ENCODE results near the gene GPR15LG. TPM values are rescaled to one million over a fixed set of nuclear protein-coding genes. Genes with fewer than 3 reads are reported as not detected.
"Not testable (repeated sequence)": the region's sequence is repeated elsewhere in the genome, so short reads cannot be mapped to it uniquely, and the experiment has no call there.

The GPR15LG gene
- total RNA-seq, 4 donors from 2014 or later, result 132 to 352 (median 320) TPM

DNA sequence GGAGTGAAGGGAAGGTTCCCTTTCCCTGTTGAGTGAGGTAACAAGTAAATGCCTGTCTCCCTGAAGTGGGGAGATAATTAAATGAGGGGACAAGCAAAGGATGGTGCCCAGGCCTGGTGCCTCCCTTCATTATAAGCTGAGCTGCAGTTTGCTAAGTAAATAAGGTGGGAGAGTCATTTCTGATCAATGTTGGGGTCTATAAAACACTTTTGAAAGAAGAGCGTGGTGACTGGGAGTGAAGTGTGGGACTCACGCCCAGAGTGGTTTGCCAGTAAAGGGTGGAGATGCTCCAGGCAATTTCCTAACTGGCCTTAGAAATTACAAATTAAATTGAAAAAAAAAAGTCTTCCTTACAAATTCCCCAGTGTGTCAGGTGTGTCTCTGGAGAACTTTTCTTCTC lies 9.6 kb upstream of the GPR15LG start:
- Histone ChIP-seq H3K27ac (peak overlapping the region in 3 of 4 donors; percentile 44 to 62 (median 48)), H3K27me3 (peaks cover 0 to 22% (median 0%) of the 10 kb centered on the region in 4 donors), H3K9me3 (no peaks in the 10 kb centered on the region), H3K36me3 (no peaks in the 10 kb centered on the region), H3K4me3 (no peak overlapping the region), H3K4me1 (peaks cover 7 to 94% (median 31%) of the 10 kb centered on the region in 3 donors)
- DNase-seq, result no peak
- intact Hi-C loops (cut with DNase I), result no loop called here
- TF ChIP-seq, protein P1, sequence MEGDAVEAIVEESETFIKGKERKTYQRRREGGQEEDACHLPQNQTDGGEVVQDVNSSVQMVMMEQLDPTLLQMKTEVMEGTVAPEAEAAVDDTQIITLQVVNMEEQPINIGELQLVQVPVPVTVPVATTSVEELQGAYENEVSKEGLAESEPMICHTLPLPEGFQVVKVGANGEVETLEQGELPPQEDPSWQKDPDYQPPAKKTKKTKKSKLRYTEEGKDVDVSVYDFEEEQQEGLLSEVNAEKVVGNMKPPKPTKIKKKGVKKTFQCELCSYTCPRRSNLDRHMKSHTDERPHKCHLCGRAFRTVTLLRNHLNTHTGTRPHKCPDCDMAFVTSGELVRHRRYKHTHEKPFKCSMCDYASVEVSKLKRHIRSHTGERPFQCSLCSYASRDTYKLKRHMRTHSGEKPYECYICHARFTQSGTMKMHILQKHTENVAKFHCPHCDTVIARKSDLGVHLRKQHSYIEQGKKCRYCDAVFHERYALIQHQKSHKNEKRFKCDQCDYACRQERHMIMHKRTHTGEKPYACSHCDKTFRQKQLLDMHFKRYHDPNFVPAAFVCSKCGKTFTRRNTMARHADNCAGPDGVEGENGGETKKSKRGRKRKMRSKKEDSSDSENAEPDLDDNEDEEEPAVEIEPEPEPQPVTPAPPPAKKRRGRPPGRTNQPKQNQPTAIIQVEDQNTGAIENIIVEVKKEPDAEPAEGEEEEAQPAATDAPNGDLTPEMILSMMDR (IDR thresholded peaks at IDR 0.05), result no peak
- no peak for TF ChIP-seq POLR2A (IDR thresholded peaks at IDR 0.05)
- 22 to 40% methylated on average over 2 of the region's 2 CpGs for WGBS, 2 donors

DNA sequence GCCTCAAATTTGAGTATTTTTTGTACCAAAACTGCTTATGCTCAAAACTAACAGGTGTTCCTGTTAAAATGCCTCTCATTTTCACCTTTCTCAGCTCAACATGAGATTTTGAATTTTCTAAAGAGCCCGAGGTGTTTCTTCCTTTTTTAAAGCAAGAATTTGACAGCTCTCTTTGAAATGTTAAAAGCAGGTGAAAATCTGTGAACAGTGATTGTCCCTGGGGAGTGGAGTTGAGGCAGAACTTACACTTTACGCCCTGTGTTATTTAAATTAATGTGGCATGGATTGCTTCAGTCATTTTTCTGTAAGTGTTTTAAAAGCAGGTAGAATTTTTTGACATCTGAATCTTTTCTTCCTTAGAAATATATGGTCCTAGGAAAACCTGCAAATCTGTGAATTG lies 9.2 kb upstream of the GPR15LG start:
- peaks cover 7 to 94% (median 30%) of the 10 kb centered on the region in 3 donors for H3K4me1 ChIP-seq
- no peaks in the 10 kb centered on the region for H3K36me3 ChIP-seq
- no peak for DNase-seq
- H3K4me3 ChIP-seq, result no peak overlapping the region
- TF ChIP-seq, protein P1 (IDR thresholded peaks at IDR 0.05), result no peak
- no peak for TF ChIP-seq POLR2A (IDR thresholded peaks at IDR 0.05)
- H3K27me3 ChIP-seq, result peaks cover 0 to 22% (median 0%) of the 10 kb centered on the region in 4 donors
- intact Hi-C loops (cut with DNase I), result no loop called here
- H3K9me3 ChIP-seq, result no peaks in the 10 kb centered on the region
- WGBS, 2 donors, result 10 to 24% methylated on average over 2 of the region's 2 CpGs
- peak overlapping the region in 3 of 4 donors; percentile 44 to 62 (median 48) for H3K27ac ChIP-seq

DNA sequence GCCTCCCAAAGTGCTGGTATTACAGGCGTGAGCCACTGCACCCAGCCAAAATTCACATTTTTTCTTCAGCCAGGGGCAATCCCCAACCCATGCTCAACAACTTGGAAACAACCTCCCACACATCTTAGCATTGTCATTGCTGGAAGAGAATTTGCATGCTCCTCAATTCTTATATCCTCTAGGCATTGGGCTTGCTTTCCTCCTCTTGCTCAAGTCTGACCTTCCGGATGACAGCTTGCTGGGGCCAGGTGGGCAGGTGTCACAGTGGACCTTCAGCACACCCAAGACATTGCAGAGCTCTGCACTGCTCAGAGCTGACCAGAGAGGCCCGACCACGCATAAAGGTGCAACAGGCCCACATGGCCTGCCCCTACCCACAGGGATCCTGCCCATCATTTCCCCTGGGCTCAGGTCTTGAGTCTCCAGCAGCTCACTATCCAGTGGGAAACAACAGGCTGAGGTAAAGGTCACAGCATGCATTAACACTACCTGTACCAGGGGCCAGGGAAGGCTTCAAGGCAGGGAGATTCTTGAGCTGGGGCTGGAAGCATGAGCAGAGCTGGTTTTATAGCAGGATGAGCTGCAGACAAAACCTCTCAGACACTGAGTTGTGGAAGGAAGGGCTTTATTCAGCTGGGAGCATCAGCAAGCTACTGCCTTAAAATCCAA lies 6.8 kb upstream of the GPR15LG start:
- Histone ChIP-seq H3K4me3 (no peak overlapping the region), H3K36me3 (no peaks in the 10 kb centered on the region), H3K4me1 (peaks cover 7 to 72% (median 30%) of the 10 kb centered on the region in 3 donors), H3K27me3 (peaks cover 0 to 21% (median 0%) of the 10 kb centered on the region in 4 donors), H3K27ac (peak overlapping the region in 3 of 4 donors; percentile 63 to 89 (median 63)), H3K9me3 (no peaks in the 10 kb centered on the region)
- TF ChIP-seq, protein P1 (IDR thresholded peaks at IDR 0.05), result no peak
- no peak for TF ChIP-seq POLR2A (IDR thresholded peaks at IDR 0.05)
- WGBS, 2 donors, result 50 to 66% methylated on average over 2 to 4 of the region's 4 CpGs
- DNase-seq, result no peak
- intact Hi-C loops (cut with DNase I), result no loop called here

DNA sequence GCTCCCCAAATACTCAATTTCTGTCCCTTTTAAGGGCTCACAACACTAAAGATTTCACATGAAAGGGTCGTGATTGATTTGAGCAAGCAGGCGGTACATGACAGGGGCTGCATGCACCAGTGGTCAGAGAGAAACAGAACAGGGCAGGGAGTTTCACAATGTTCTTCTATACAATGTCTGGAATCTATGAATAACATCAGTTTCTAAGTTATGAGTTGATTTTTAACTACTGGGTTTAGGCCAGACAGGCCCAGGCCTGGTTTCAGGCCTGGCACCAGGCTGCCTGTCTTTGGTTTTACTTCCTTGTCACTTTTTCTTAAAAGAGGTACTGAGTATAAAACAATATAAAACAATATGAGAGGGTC lies 6.3 kb upstream of the GPR15LG start:
- H3K9me3 ChIP-seq; DNase-seq; H3K36me3 ChIP-seq; H3K4me3 ChIP-seq; intact Hi-C loops (cut with DNase I): not testable (repeated sequence)
- H3K27ac ChIP-seq, result peak overlapping the region in 3 of 4 donors; percentile 63 to 89 (median 63)
- peaks cover 7 to 73% (median 30%) of the 10 kb centered on the region in 3 donors for H3K4me1 ChIP-seq
- peaks cover 0 to 17% (median 0%) of the 10 kb centered on the region in 4 donors for H3K27me3 ChIP-seq
- 23% methylated on average over 2 of the region's 2 CpGs; no CpG with 5 or more reads in 1 of the 2 donors for WGBS, 2 donors

DNA sequence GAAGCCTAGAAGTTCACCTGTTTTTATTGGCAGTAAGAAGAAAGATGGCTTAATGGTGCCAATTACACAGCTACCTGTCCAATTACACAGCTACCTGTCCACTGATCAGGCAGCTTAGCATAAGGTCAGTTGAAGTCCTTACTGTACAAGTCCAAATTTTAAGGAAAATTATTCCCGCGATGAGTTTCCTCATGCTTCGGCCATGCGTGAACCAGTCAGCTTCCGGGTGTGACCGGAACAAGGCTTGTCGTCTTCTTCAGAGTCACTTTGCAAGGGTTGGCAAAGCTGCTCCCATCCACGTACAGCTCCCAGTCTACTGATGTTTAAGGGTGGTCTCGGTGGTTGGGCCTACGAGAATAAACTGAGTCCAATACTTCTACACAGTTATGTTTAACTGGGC lies 5.2 kb upstream of the GPR15LG start:
- H3K36me3 ChIP-seq; H3K9me3 ChIP-seq; intact Hi-C loops (cut with DNase I); DNase-seq; H3K27me3 ChIP-seq; H3K4me3 ChIP-seq: not testable (repeated sequence)
- WGBS, 2 donors, result 84 to 87% methylated on average over 8 to 10 of the region's 10 CpGs
- Histone ChIP-seq H3K27ac (peak overlapping the region; percentile 5 to 89 (median 74)), H3K4me1 (peaks cover 18 to 77% (median 39%) of the 10 kb centered on the region in 3 donors)

DNA sequence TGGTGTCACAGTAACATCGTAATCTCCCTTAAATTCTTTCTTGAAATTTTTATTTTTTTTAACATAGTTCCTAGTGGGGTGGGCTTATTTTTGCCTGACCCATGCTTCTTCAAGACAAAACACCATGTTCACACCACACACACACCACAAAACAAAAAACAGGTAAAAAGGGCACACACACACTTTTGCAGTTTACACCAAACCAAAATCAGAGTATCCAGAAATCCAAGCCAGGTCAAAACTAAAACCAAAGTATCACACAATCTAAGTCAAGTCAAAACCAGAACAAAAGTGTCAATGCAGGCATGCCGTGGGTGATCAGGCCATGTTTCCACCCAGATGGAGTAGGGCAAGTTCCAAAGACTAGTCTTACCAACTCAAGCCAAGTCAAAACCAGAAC lies 2.4 kb upstream of the GPR15LG start:
- H3K4me3 ChIP-seq, result peak overlapping the region; percentile 11 to 53 (median 31)
- H3K27me3 ChIP-seq; H3K36me3 ChIP-seq; DNase-seq; intact Hi-C loops (cut with DNase I); H3K9me3 ChIP-seq: not testable (repeated sequence)
- H3K27ac ChIP-seq, result peak overlapping the region; percentile 84 to 90 (median 88)
- peaks cover 12 to 76% (median 31%) of the 10 kb centered on the region in 3 donors for H3K4me1 ChIP-seq
- WGBS, 2 donors, result 46 to 55% methylated on average over 2 of the region's 2 CpGs
